ENCODE results near the gene BCL2A1.

BCL2A1 gene

GRCh38 chr15:79914728-79915127 lies 56.3 kb downstream of the BCL2A1 start:
- no peak overlapping the region for H3K27ac ChIP-seq (ENCODE audit: low read depth, low read length)
- H3K9me3 ChIP-seq (ENCODE audit: insufficient read depth, low read length): peaks cover 50% of the 10 kb centered on the region; the same call in 1 of the 2 replicates
- no peaks in the 10 kb centered on the region for H4K20me1 ChIP-seq (ENCODE audit: low read depth, low read length)
- H3K79me2 ChIP-seq (ENCODE audit: insufficient read depth, low read length): peaks cover 8% of the 10 kb centered on the region
- no peak overlapping the region for H3K9ac ChIP-seq (ENCODE audit: low read length)
- H3F3A ChIP-seq (ENCODE audit: insufficient read depth): peaks cover 13% of the 10 kb centered on the region
- H2AFZ ChIP-seq (ENCODE audit: low read depth, low read length, severe bottlenecking): no peak overlapping the region
- TF ChIP-seq EZH2phosphoT487 (conservative IDR thresholded peaks at IDR 0.05; ENCODE audit: low read length) (no peak), CTCF (IDR thresholded peaks at IDR 0.05; ENCODE audit: insufficient read depth, low read length, poor library complexity, severe bottlenecking) (no peak)
- H3K4me3 ChIP-seq (ENCODE audit: insufficient read depth, low read length, poor library complexity, severe bottlenecking): no peak overlapping the region
- H3K36me3 ChIP-seq (ENCODE audit: low read length): peaks cover 72% of the 10 kb centered on the region
- H3K4me2 ChIP-seq (ENCODE audit: low read depth, low read length, poor library complexity, severe bottlenecking): no peak overlapping the region
- no peaks in the 10 kb centered on the region for H3K9me2 ChIP-seq (replicated peaks; ENCODE audit: insufficient read depth, low read length)
- no peaks in the 10 kb centered on the region for H3K27me3 ChIP-seq (ENCODE audit: low read length)

Data from SU-DHL-6 (cell line).